ENCODE results near the gene RBM23. TPM values are rescaled to one million over a fixed set of nuclear protein-coding genes. Genes with fewer than 3 reads are reported as not detected.

Gene RBM23
- total RNA-seq, 1 experiment from 2014 or later = 70.0 TPM

- no peak for TF ChIP-seq CTCF (IDR thresholded peaks at IDR 0.05; ENCODE audit: insufficient read depth in 1 of 2, low read depth in 1 of 2, low read length in 1 of 2, severe bottlenecking in 1 of 2, unreplicated experiment in 1 of 2)
- POLR2A ChIA-PET = no interaction called here
- H3K4me3 Mint-ChIP-seq (ENCODE audit: unreplicated experiment) = no peak overlapping the region
- Histone ChIP-seq H3K4me1 (no peaks in the 10 kb centered on the region), H3K4me3 (ENCODE audit: low read depth, low read length) (no peak overlapping the region), H3K9me3 (no peaks in the 10 kb centered on the region), H3K27me3 (replicated peaks; ENCODE audit: control insufficient read depth, insufficient read depth, low read length) (no peaks in the 10 kb centered on the region), H3K36me3 (ENCODE audit: control insufficient read depth, insufficient read depth, low read length) (no peaks in the 10 kb centered on the region; the same call in none of the 2 replicates)
- H3K9me3 Mint-ChIP-seq (ENCODE audit: unreplicated experiment) = no peaks in the 10 kb centered on the region
- no TSS peak for BruUV-seq (replicated peaks)
- no peaks in the 10 kb centered on the region for H3K27me3 Mint-ChIP-seq (ENCODE audit: insufficient read depth, unreplicated experiment)
- intact Hi-C loops (cut with micrococcal nuclease; ENCODE audit: unreplicated experiment) = no loop called here
- CTCF ChIA-PET = interaction anchor here (0.7 to 1.3 kb wide), 2 partner anchors 16 to 41 kb away, joined by 3 read pairs; partner anchors contain the start of gene PRMT5
- DNase-seq = no peak
- no peaks in the 10 kb centered on the region for H3K4me1 Mint-ChIP-seq (ENCODE audit: low read depth, unreplicated experiment)
- H3K36me3 Mint-ChIP-seq (ENCODE audit: insufficient read depth, unreplicated experiment) = peaks cover 54% of the 10 kb centered on the region
- no peak overlapping the region for H3K27ac Mint-ChIP-seq (ENCODE audit: unreplicated experiment)
Measured at GRCh38 chr14:22945642-22946041, 26.7 kb upstream of the RBM23 start.

- Mint-ChIP-seq H3K27ac (ENCODE audit: unreplicated experiment) (no peak overlapping the region), H3K4me3 (ENCODE audit: unreplicated experiment) (no peak overlapping the region), H3K9me3 (ENCODE audit: unreplicated experiment) (no peaks in the 10 kb centered on the region), H3K4me1 (ENCODE audit: low read depth, unreplicated experiment) (no peaks in the 10 kb centered on the region), H3K27me3 (ENCODE audit: insufficient read depth, unreplicated experiment) (no peaks in the 10 kb centered on the region), H3K36me3 (ENCODE audit: insufficient read depth, unreplicated experiment) (peaks cover 25% of the 10 kb centered on the region)
- H3K4me1 ChIP-seq = no peaks in the 10 kb centered on the region
- no peaks in the 10 kb centered on the region; the same call in 1 of the 2 replicates for H3K36me3 ChIP-seq (ENCODE audit: control insufficient read depth, insufficient read depth, low read length)
- TF ChIP-seq CTCF (IDR thresholded peaks at IDR 0.05; ENCODE audit: insufficient read depth in 1 of 2, low read depth in 1 of 2, low read length in 1 of 2, severe bottlenecking in 1 of 2, unreplicated experiment in 1 of 2) = no peak
- intact Hi-C loops (cut with micrococcal nuclease; ENCODE audit: unreplicated experiment) = loop anchor here (2.0 kb wide), 1 partner anchor 17 kb away; the partner anchor contains the start of gene HAUS4
- CTCF ChIA-PET = interaction anchor here (0.9 kb wide), 1 partner anchor 10 kb away, joined by 3 read pairs; the partner anchor contains the start of gene PRMT5
- BruUV-seq (replicated peaks) = no TSS peak
- no peaks in the 10 kb centered on the region for H3K9me3 ChIP-seq
- POLR2A ChIA-PET = interaction anchor here (0.5 kb wide), 1 partner anchor 88 kb away, joined by 6 read pairs; no protein-coding TSS in a partner anchor
- H3K27me3 ChIP-seq (replicated peaks; ENCODE audit: control insufficient read depth, insufficient read depth, low read length) = no peaks in the 10 kb centered on the region
- H3K4me3 ChIP-seq (ENCODE audit: low read depth, low read length) = no peak overlapping the region
- no peak for DNase-seq
Measured at GRCh38 chr14:22939684-22940083, 20.7 kb upstream of the RBM23 start.

GRCh38 chr14:22935156-22935555 lies 16.2 kb upstream of the RBM23 start:
- Mint-ChIP-seq H3K4me3 (ENCODE audit: unreplicated experiment) (no peak overlapping the region), H3K9me3 (ENCODE audit: unreplicated experiment) (no peaks in the 10 kb centered on the region), H3K4me1 (ENCODE audit: low read depth, unreplicated experiment) (peaks cover 20% of the 10 kb centered on the region), H3K27ac (ENCODE audit: unreplicated experiment) (no peak overlapping the region), H3K27me3 (ENCODE audit: insufficient read depth, unreplicated experiment) (no peaks in the 10 kb centered on the region), H3K36me3 (ENCODE audit: insufficient read depth, unreplicated experiment) (peaks cover 6% of the 10 kb centered on the region)
- DNase-seq = no peak
- ChIA-PET POLR2A (no interaction called here), CTCF (interaction anchor here (0.5 kb wide), 1 partner anchor 127 kb away, joined by 5 read pairs; no protein-coding TSS in a partner anchor)
- BruUV-seq (replicated peaks) = no TSS peak
- Histone ChIP-seq H3K4me3 (ENCODE audit: low read depth, low read length) (no peak overlapping the region), H3K9me3 (no peaks in the 10 kb centered on the region), H3K4me1 (peaks cover 10% of the 10 kb centered on the region; the same call in 1 of the 2 replicates), H3K36me3 (ENCODE audit: control insufficient read depth, insufficient read depth, low read length) (no peaks in the 10 kb centered on the region; the same call in 1 of the 2 replicates), H3K27me3 (replicated peaks; ENCODE audit: control insufficient read depth, insufficient read depth, low read length) (no peaks in the 10 kb centered on the region)
- no peak for TF ChIP-seq CTCF (IDR thresholded peaks at IDR 0.05; ENCODE audit: insufficient read depth in 1 of 2, low read depth in 1 of 2, low read length in 1 of 2, severe bottlenecking in 1 of 2, unreplicated experiment in 1 of 2)
- intact Hi-C loops (cut with micrococcal nuclease; ENCODE audit: unreplicated experiment) = no loop called here

Measured in Caco-2 (cell line).